Measurements from ENCODE around the gene RSRC1.

DNA sequence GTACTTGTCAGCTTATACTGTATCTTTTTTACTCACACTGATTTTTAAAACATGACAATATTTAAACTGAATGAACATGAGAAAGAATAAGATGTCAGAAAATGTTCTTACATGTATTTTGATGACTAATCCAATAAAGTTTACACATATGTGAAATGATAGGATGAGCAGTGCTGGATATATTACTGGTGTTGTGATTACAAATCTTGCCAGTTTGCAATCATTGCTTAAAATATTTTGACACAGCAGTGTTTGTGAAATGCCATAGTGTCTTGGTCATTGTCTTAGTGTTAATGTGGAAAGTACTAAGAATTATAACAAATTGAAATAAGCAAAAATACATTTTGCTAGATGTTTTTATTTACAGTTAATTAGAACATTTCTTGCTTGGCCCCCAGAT lies 342.4 kb downstream of the RSRC1 start:
- TF ChIP-seq POLR2A (IDR thresholded peaks at IDR 0.05; ENCODE audit: low read length) (no peak), GATA1 (IDR thresholded peaks at IDR 0.05; ENCODE audit: low read depth, low read length) (no peak)
